Stimulated activated CD4-positive, alpha-beta T cell treated with anti-CD3 and anti-CD28 coated beads, Interleukin-4, amount 100 ng/mL, for 4 hours (primary cell): Measurements from ENCODE around the gene THBS4.
A peak's percentile ranks its signal among the peaks of the same experiment; 100 is the strongest.

Experiments used
- DNase-seq, 2 experiments: peaks; one replicate each; pipeline ENCODE4 v3.0.0-alpha.2; 2020

THBS4 gene

GRCh38 chr5:80034962-80035821 lies at the start of gene THBS4:
Gene THBS4, plus strand, starts transcription at chr5:80035348. Its CDS starts 190 bp downstream, at chr5:80035538.
- no peak for DNase-seq

- no peak for DNase-seq
Measured at GRCh38 chr5:79986260-79986659, 48.9 kb upstream of the THBS4 start.

GRCh38 chr5:79990205-79990597 lies 44.9 kb upstream of the THBS4 start:
- no peak for DNase-seq

GRCh38 chr5:79990598-79991507 lies 44.3 kb upstream of the THBS4 start, which contains the start of gene MTX3:
Gene MTX3, minus strand, starts transcription at chr5:79991262. Its CDS starts 24 bp downstream, at chr5:79991238.
- peak; percentile 84 to 88 for DNase-seq

GRCh38 chr5:79992891-79993657 lies 42.1 kb upstream of the THBS4 start:
- no peak for DNase-seq

GRCh38 chr5:79999722-80000121 lies 35.4 kb upstream of the THBS4 start:
- no peak for DNase-seq

GRCh38 chr5:80002677-80003076 lies 32.5 kb upstream of the THBS4 start:
- DNase-seq = no peak

- no peak for DNase-seq
Measured at GRCh38 chr5:80008995-80009765, 26.0 kb upstream of the THBS4 start.

- no peak for DNase-seq
Measured at GRCh38 chr5:80010754-80011392, 24.3 kb upstream of the THBS4 start.

- DNase-seq = no peak
Measured at GRCh38 chr5:80025069-80025468, 10.1 kb upstream of the THBS4 start.

- no peak for DNase-seq
Measured at GRCh38 chr5:80026841-80027240, 8.3 kb upstream of the THBS4 start.

GRCh38 chr5:80031109-80031508 lies 4.0 kb upstream of the THBS4 start:
- DNase-seq = no peak

GRCh38 chr5:80033513-80033912 lies 1.6 kb upstream of the THBS4 start:
- DNase-seq = peak in 1 of 2 experiments; percentile 4

- no peak for DNase-seq
Measured at GRCh38 chr5:80034559-80034958, 589 bp upstream of the THBS4 start.

- DNase-seq = no peak
Measured at GRCh38 chr5:80035839-80036238, 691 bp downstream of the THBS4 start.

GRCh38 chr5:80036615-80037014 lies 1.5 kb downstream of the THBS4 start:
- DNase-seq = no peak

- no peak for DNase-seq
Measured at GRCh38 chr5:80037366-80037765, 2.2 kb downstream of the THBS4 start.

GRCh38 chr5:80039650-80040049 lies 4.5 kb downstream of the THBS4 start:
- DNase-seq = no peak

- DNase-seq = no peak
Measured at GRCh38 chr5:80041527-80041926, 6.4 kb downstream of the THBS4 start.

GRCh38 chr5:80042330-80042729 lies 7.2 kb downstream of the THBS4 start:
- no peak for DNase-seq

- DNase-seq = no peak
Measured at GRCh38 chr5:80043187-80043586, 8.0 kb downstream of the THBS4 start.
